Astrocyte (in vitro differentiated cells and primary cell): ENCODE results near the gene GFRA1. TPM values are rescaled to one million over a fixed set of nuclear protein-coding genes. Genes with fewer than 3 reads are reported as not detected.

Experiments used
- DNase-seq: peaks from one replicate; pipeline ENCODE4 v3.0.0-alpha.2; 2010; ENCODE audit warnings: low read depth
- FAIRE-seq: peaks from 2 replicates; lab custom pipeline; 2011; peaks lifted over from hg19 to GRCh38; lab: Jason Lieb, UNC
- H2AFZ ChIP-seq: 2 replicates; pipeline ENCODE4 v1.6.0; 2012; ENCODE audit warnings: low read depth, low read length, inconsistent platforms
- H3K27ac ChIP-seq: 2 replicates; pipeline ENCODE4 v1.5.1; 2011; ENCODE audit warnings: low read depth, low read length, inconsistent platforms
- H3K27me3 ChIP-seq: 2 replicates; pipeline ENCODE4 v1.6.0; 2011; ENCODE audit warnings: low read length, inconsistent platforms; ENCODE audit not compliant: insufficient read depth
- H3K36me3 ChIP-seq: 2 replicates; pipeline ENCODE4 v1.5.1; 2011; ENCODE audit warnings: low read length, inconsistent platforms; ENCODE audit not compliant: insufficient read depth
- H3K4me1 ChIP-seq: 2 replicates; pipeline ENCODE4 v1.5.1; 2011; ENCODE audit warnings: low read length, inconsistent platforms; ENCODE audit not compliant: insufficient read depth
- H3K4me2 ChIP-seq: 2 replicates; pipeline ENCODE4 v1.6.0; 2012; ENCODE audit warnings: low read length, inconsistent platforms
- H3K4me3 ChIP-seq: 2 replicates; pipeline ENCODE4 v1.5.1; 2011; ENCODE audit warnings: low read depth, mild to moderate bottlenecking, low read length, inconsistent platforms; ENCODE audit not compliant: insufficient read depth
- H3K79me2 ChIP-seq: 2 replicates; pipeline ENCODE4 v1.6.0; 2012; ENCODE audit warnings: mild to moderate bottlenecking, low read length, inconsistent platforms; ENCODE audit not compliant: insufficient read depth
- H3K9ac ChIP-seq: 2 replicates; pipeline ENCODE4 v1.6.0; 2012; ENCODE audit warnings: mild to moderate bottlenecking, low read length, inconsistent platforms
- H3K9me3 ChIP-seq: 2 replicates; pipeline ENCODE4 v1.5.1; 2012; ENCODE audit warnings: low read depth, mild to moderate bottlenecking, low read length, inconsistent platforms; ENCODE audit not compliant: insufficient read depth
- H4K20me1 ChIP-seq: 2 replicates; pipeline ENCODE4 v1.6.0; 2012; ENCODE audit warnings: low read length, inconsistent platforms; ENCODE audit not compliant: insufficient read depth
- H3K27ac Mint-ChIP-seq: one replicate; pipeline ENCODE4 v1.8.0; 2021; ENCODE audit warnings: mild to moderate bottlenecking, mixed read lengths; ENCODE audit not compliant: unreplicated experiment
- H3K27me3 Mint-ChIP-seq: one replicate; pipeline ENCODE4 v1.8.0; 2021; ENCODE audit warnings: low read depth, mixed read lengths; ENCODE audit not compliant: unreplicated experiment
- H3K36me3 Mint-ChIP-seq: one replicate; pipeline ENCODE4 v1.8.0; 2021; ENCODE audit warnings: low read depth, mixed read lengths; ENCODE audit not compliant: unreplicated experiment
- H3K4me1 Mint-ChIP-seq: one replicate; pipeline ENCODE4 v1.8.0; 2021; ENCODE audit warnings: low read depth, mixed read lengths; ENCODE audit not compliant: unreplicated experiment
- H3K4me3 Mint-ChIP-seq: one replicate; pipeline ENCODE4 v1.8.0; 2021; ENCODE audit warnings: mild to moderate bottlenecking, moderate library complexity, mixed read lengths; ENCODE audit not compliant: unreplicated experiment
- H3K9me3 Mint-ChIP-seq: one replicate; pipeline ENCODE4 v1.8.0; 2021; ENCODE audit warnings: mild to moderate bottlenecking, mixed read lengths; ENCODE audit not compliant: unreplicated experiment
- EZH2 ChIP-seq: IDR thresholded peaks from 2 replicates; pipeline ENCODE4 v1.6.1; 2012; ENCODE audit warnings: mild to moderate bottlenecking, low read length, inconsistent platforms; ENCODE audit not compliant: insufficient read depth
- total RNA-seq: library from RNA; stranded (reverse); gene quantifications from 2 replicates; pipeline ENCODE4 v1.2.1, GENCODE V29; 2021
- TF ChIP-seq, protein P1 (sequence below): IDR thresholded peaks from 2 replicates; pipeline ENCODE4 v1.5.1; 2011; ENCODE audit warnings: low read depth, mild to moderate bottlenecking, inconsistent platforms, low read length, moderate library complexity; ENCODE audit not compliant: insufficient read depth

GFRA1 gene
- total RNA-seq, 1 donor from 2014 or later = 24.2 TPM

DNA sequence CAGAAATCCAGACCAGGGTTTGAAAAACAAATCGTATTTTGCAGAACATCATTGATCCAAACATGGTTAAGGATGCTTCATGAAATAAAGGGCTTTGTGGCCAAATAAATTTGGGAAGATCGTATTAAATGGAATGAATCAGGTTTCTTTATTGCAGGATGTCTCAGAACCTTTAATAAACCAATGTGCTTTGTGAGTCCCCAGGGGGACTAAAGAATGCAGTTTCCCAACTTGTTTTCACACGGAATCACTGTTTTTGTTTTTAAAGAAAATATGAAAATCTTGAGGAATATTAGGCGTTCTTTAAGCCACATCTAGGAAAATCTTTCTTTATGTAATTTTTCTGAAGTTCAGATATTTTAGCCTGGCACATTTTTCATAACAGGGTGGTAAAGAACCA is 34.4 kb upstream of the GFRA1 start:
- H3K79me2 ChIP-seq = no peaks in the 10 kb centered on the region
- Mint-ChIP-seq H3K27ac (no peak overlapping the region), H3K36me3 (no peaks in the 10 kb centered on the region), H3K27me3 (no peaks in the 10 kb centered on the region), H3K4me1 (peaks cover 8% of the 10 kb centered on the region), H3K4me3 (no peak overlapping the region), H3K9me3 (peaks cover 3% of the 10 kb centered on the region)
- H3K4me2 ChIP-seq = no peak overlapping the region
- H3K4me3 ChIP-seq = no peak overlapping the region
- H3K27me3 ChIP-seq = no peaks in the 10 kb centered on the region
- DNase-seq (no peak), FAIRE-seq (no peak)
- H3K4me1 ChIP-seq = no peaks in the 10 kb centered on the region
- no peaks in the 10 kb centered on the region for H3K36me3 ChIP-seq
- TF ChIP-seq, protein P1, sequence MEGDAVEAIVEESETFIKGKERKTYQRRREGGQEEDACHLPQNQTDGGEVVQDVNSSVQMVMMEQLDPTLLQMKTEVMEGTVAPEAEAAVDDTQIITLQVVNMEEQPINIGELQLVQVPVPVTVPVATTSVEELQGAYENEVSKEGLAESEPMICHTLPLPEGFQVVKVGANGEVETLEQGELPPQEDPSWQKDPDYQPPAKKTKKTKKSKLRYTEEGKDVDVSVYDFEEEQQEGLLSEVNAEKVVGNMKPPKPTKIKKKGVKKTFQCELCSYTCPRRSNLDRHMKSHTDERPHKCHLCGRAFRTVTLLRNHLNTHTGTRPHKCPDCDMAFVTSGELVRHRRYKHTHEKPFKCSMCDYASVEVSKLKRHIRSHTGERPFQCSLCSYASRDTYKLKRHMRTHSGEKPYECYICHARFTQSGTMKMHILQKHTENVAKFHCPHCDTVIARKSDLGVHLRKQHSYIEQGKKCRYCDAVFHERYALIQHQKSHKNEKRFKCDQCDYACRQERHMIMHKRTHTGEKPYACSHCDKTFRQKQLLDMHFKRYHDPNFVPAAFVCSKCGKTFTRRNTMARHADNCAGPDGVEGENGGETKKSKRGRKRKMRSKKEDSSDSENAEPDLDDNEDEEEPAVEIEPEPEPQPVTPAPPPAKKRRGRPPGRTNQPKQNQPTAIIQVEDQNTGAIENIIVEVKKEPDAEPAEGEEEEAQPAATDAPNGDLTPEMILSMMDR = no peak
- TF ChIP-seq EZH2 = no peak
- H3K27ac ChIP-seq = no peak overlapping the region
- H4K20me1 ChIP-seq = no peaks in the 10 kb centered on the region
- no peak overlapping the region for H3K9ac ChIP-seq
- H3K9me3 ChIP-seq = no peaks in the 10 kb centered on the region
- H2AFZ ChIP-seq = no peak overlapping the region

DNA sequence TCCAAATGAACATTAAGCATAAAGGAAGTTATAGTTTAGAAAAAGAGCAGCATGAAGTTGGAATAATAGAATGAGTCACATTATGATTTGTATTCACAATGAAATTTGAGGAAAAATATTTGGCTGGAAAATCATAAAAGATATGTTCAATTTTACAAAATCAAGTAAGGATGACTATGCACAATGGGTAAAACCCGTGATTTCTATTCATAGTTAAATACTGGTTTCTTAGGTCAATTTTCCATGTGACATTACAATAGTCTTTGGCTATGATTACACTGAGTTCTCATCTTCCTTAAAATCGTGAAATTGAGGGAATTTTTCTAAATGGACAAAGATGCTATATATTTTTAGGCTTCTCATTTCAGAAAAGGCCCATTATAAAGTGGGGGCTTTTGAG is 33.8 kb upstream of the GFRA1 start:
- no peak for DNase-seq
- TF ChIP-seq, protein P1 = no peak
- TF ChIP-seq EZH2 = no peak
- no peak overlapping the region for H3K27ac ChIP-seq
- Mint-ChIP-seq H3K36me3 (no peaks in the 10 kb centered on the region), H3K4me1 (peaks cover 8% of the 10 kb centered on the region), H3K27ac (no peak overlapping the region), H3K9me3 (peaks cover 3% of the 10 kb centered on the region), H3K27me3 (no peaks in the 10 kb centered on the region), H3K4me3 (no peak overlapping the region)
- H3K79me2 ChIP-seq = no peaks in the 10 kb centered on the region
- H3K4me2 ChIP-seq = no peak overlapping the region
- no peak for FAIRE-seq
- no peaks in the 10 kb centered on the region for H3K4me1 ChIP-seq
- no peaks in the 10 kb centered on the region for H3K9me3 ChIP-seq
- no peak overlapping the region for H3K9ac ChIP-seq
- H2AFZ ChIP-seq = no peak overlapping the region
- no peak overlapping the region for H3K4me3 ChIP-seq
- H4K20me1 ChIP-seq = no peaks in the 10 kb centered on the region
- no peaks in the 10 kb centered on the region for H3K27me3 ChIP-seq
- no peaks in the 10 kb centered on the region for H3K36me3 ChIP-seq

DNA sequence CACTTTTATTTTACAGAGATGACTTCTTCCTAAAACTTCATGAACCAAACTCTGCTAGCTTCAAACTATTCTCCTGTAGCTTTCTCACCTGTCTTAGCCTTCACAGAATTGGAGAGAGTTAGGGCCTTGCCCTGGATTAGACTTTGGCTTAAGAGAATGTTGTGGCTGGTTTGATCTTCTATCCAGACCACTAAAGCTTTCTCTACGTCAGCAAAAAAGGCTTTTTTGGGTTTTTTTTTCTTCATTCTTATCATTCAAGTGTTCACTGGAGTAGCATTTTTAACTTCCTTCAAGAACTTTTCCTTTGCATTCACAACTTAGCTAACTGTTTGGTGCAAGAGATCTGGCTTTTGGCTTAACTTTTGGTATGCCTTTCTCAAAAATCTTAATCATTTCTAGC is 31.9 kb upstream of the GFRA1 start:
- H3K36me3 Mint-ChIP-seq = no peaks in the 10 kb centered on the region

More for the DNA sequence above, 31.9 kb upstream of the GFRA1 start:
- DNase-seq = no peak
- Mint-ChIP-seq H3K27me3 (peaks cover under 1% of the 10 kb centered on the region), H3K4me3 (no peak overlapping the region), H3K9me3 (peaks cover 3% of the 10 kb centered on the region), H3K4me1 (peaks cover 12% of the 10 kb centered on the region), H3K27ac (no peak overlapping the region)
- Histone ChIP-seq H4K20me1 (no peaks in the 10 kb centered on the region), H3K9ac (no peak overlapping the region), H3K79me2 (no peaks in the 10 kb centered on the region), H3K4me2 (no peak overlapping the region), H3K4me1 (no peaks in the 10 kb centered on the region), H2AFZ (no peak overlapping the region), H3K27me3 (no peaks in the 10 kb centered on the region), H3K27ac (no peak overlapping the region), H3K9me3 (no peaks in the 10 kb centered on the region), H3K36me3 (no peaks in the 10 kb centered on the region), H3K4me3 (no peak overlapping the region)
- no peak for TF ChIP-seq EZH2
- TF ChIP-seq, protein P1 = no peak
- FAIRE-seq = no peak
